HL-60/S4 treated with retinoic acid at 250 ng/mL for 4 days and 3 days (cell line): ENCODE measurements around the gene FRS3.
"Not testable (repeated sequence)": the region's sequence is repeated elsewhere in the genome, so short reads cannot be mapped to it uniquely, and the experiment has no call there.

Source experiments
- in situ Hi-C: fragments of 300-500 bp; cut with MboI; formaldehyde crosslinking; loops from 2 replicates; pipeline ENCODE4 v1.7.0; 2022; ENCODE audit warnings: low sequenced_read_pairs

Gene FRS3, protein sequence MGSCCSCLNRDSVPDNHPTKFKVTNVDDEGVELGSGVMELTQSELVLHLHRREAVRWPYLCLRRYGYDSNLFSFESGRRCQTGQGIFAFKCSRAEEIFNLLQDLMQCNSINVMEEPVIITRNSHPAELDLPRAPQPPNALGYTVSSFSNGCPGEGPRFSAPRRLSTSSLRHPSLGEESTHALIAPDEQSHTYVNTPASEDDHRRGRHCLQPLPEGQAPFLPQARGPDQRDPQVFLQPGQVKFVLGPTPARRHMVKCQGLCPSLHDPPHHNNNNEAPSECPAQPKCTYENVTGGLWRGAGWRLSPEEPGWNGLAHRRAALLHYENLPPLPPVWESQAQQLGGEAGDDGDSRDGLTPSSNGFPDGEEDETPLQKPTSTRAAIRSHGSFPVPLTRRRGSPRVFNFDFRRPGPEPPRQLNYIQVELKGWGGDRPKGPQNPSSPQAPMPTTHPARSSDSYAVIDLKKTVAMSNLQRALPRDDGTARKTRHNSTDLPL

DNA sequence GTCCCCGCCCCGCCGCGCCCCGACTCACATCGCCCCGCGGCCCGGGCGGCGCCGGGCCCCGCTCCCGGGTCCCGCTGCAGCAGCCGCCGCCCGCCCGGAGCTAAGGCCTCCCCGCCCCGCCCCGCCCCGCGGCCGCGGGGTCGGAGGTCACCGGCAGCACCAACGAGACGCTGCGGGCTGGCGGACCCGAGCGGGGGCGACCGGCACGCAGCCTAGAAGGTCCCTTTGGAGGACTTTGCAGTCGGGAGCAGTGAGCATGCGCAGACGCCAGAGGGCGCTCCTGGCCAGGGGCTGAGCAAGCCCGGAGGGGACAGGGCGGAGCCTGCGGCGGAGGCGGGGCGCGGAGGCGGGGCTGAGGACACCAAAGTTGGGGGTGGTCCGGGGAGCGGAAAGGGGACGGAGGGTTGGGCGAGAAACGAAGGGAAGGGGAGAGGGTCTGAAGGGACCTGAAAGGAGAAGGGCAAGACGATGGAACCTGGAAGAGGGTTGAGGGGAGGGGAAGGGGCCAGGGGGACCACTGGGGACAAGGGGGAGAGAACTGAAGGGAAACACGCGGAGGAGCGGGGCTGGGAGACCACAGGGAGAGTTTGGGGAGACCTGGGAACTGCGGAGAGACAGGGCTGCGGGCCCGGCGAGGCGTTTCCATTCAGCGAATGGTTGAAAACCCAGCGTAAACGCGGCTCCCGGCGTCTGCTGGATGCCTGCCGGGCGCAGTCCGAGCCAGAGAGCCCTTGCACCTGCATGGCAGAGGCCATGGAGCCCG is at the start of gene FRS3:
Gene FRS3 (minus strand): TSS at position 113 of the 763 bp plus-strand sequence. CDS start 2,913 bp downstream, outside the sequence.
- in situ Hi-C loops, result loop anchor here (10.0 kb wide), 1 partner anchor 265 kb away; no protein-coding TSS in a partner anchor

DNA sequence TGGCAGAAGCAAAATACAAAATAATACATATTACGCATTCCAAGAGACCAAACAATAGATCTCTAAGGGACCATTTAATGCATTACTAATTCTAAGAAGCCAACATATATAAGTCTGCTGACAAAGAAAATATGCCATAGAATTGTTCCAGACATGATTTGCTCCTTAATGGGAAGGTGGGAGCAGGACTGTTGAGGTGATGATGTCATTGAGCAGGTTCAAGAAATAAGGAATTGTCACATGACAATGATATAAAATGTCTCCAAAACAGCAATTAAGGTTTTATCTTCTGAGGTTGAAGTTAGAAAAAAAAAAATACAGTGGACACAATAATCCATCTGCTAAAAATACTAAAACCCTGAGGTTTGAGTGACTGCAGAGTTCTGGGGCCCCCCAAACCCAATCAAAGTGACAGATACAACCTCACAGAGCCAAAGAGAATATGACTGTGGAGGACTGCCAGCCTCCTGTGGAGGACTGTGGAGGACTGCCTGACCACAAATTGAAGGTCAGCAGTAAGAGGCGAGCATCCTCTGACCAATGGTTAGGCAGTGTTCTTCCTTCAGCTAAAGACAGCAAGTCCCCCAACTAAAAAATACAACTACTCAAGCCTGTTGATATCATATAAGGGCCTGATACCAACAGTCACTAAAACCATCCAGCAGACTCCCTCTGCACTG is 46.8 kb upstream of the FRS3 start:
- in situ Hi-C loops, result no loop called here

DNA sequence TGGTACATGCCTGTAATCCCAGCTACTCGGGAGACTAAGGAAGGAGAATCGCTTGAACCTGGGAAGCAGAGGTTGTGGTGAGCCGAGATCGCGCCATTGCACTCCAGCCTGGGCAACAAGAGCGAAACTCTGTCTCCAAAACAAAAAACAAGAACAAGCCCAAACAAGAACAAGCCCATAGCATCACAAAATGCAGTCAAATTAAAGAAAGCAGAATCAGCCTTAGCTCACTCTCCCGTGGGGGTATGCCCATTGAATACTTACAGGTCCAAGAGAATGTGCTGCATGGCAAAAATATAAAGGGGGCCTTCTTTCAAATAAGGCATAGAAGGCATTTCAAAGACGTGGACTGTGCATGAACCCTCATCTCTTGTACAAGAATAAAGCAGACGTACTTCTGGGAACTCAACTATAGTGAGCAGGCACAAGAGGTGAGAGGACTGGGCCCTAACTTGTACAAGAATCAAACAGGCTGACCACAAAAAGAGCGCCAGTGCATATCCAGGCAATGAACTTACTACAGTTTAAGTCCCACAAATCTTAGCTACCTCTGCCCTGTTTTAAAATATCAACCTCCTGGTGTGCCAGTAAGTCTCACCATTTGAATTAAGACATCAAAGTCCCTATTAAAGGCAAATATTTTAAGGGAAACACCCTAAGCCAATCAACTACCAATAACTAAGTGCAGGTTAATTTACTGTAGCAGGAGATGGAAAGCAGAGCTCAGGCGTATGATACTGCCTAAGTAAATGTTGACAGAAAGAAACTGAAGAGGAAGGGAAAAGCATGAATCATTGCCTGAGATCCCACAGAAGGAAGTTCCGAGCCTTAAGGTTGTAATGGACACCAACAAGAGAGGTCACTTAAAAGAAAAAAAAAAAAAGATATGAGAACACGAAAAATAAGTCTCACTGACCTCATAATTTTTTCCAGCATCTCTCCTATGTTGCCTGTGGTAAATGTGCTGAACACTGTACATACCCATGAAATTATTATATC is 45.2 kb upstream of the FRS3 start:
- in situ Hi-C loops, result no loop called here

DNA sequence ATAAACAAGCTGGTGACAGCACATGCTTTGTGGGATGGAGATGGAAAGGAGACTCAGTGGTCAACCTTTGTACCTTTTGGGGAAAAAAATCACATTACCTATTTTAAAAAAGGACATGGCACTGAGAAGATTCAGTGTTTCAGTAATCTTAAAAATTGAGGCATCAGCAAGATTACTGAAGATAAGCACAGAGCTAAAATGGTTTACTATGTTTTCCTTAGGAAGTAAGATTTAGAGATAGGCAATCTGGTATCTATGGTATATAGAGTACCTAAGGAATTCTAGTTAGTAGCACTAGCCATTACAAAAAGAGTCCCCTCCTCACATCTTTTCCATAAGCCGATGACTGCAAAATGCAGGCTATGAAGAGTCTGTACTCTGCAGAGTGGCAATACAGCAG is 43.5 kb upstream of the FRS3 start:
- in situ Hi-C loops, result no loop called here

DNA sequence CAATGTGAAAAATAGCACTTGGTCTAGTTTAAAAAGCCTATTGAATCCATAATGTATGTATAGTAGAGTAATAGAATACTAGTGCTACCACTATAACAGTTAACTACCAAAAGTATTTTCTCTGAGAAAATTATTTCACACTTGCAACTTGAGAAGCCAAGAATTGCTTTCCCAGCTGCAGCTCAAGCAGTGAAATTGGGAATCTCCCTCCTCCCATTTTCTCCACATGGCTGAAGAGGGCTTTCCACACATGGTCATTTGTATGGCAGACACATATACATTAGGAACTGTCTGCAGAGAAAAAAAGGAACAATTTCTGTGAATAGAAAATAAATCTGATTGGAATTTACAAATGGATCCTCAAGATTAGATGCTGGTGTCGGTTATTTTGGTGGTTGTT is 42.3 kb upstream of the FRS3 start:
- in situ Hi-C loops, result no loop called here

DNA sequence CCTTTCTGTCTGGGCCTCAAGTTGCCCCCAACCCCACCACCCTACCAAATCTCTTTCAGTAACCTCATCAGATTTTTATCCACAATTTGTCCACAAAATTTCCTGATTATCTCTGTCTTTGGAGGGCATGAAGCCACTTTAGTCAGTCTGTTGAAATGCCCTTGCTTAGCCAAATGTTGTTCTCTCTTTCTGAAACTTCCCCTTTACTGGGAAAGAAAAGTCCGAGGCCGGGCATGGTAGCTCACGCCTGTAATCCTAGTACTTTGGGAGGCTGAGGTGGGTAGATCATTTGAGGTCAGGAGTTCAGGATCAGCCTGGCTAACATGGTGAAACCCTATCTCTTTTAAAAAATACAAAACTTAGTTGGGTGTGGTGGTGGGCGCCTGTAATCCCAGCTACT is 41.6 kb upstream of the FRS3 start:
- in situ Hi-C loops, result no loop called here

DNA sequence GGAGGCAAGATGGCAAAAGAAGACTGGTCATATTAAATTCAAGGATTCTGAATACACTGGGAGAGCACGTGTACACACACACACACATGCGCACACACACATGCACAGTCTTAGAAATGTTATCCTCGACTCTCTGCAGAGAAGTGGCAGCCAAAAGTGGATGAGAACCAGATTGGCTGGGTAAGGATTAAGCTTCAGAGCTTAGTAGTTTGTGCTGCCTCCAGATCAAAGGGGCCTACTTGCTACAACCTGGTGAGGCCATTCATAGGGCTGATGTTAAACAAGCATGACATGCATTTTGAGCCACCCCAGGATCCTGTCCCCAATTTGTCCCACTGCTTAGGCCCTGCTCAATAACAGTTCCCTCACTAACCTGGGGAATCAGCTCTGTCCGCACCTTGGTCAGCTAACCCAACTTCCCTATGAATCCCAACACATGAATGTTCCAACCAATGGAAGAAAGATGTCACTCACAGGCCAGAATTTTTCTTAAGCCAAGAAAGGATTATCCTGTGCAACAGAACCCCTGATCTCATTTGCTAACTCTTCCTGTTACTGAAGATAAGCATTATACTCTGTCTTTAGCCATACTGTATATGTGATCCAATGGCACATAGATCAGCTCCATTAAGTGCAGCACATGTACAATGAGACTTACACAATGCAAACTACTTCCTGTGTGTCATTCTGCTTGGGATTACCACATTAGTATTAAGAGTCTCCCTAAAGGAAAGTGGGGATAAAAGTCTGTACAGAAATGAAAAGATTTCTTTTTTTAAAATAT is 38.8 kb upstream of the FRS3 start:
- in situ Hi-C loops, result no loop called here

DNA sequence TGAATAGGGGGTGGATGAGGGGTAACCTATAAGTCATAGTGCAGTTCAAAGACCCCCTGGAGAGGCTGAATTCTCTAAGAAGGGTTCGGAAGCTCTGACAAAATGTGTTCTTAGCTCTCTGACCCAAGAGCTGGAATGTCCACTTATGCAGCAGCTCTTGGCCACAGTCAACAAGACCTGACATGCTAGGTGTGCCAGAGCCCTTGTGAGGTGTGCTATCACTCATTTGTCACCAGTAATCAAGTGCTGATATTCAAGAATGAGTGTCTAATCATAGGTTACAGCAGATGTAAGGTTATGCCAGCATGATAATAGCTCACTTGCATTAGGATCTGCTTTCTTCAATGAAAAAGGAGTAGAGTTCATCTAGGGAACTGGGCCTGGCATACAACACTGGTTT is 35.9 kb upstream of the FRS3 start:
- in situ Hi-C loops, result no loop called here

DNA sequence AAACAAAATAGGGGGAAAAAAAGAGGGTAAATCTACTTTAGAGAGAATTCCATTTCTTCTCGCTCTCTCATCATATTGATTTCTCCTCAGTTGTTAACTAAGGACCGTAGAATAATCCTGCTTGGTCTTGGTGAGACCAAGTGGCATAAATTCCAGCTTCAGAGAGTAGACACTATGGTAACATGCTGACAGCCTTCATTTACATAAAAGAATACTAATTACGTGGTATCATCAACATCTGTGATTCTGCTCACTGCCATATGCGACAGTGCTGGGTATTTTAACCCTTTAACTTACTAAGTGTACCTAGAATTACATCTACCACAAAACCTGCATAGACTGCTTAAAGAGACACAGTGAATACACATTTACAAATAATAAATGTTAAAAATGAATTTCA is 34.9 kb upstream of the FRS3 start:
- in situ Hi-C loops, result no loop called here

DNA sequence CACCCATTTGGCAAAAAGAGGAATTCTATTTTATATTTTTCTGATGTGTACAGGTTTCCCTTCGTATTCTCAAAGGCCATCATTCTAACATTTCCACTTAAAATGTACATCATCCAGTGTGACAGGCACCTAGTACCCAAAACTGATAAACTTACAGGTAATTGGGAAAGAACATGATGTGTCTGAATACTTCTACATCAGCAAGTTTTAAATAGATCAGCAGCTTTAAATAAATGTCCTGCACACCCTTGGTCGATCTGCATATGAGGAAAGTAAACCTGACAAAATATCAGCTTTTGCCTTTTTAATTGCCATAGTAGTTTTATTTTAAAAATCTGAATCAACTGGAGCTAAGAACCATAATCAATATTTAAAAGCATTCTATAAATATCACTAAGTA is 34.3 kb upstream of the FRS3 start:
- in situ Hi-C loops, result no loop called here

DNA sequence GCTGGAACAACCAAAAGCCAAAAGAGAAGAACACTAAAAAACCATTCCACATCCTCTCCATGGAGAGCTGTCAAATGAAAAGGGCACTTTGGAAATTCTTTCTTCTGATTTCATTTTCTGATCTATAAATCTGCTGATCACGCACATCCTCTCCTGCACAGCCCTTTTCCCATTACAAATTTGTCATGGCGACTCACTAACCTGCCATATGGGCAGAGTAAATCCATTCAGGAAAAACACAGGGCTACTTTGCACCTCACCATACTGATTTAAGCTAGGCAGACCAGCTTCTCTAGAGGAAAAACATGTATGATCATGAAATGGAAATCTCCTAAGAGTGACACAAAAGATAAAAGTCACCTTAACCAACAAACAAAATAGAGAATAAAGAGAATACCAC is 33.8 kb upstream of the FRS3 start:
- in situ Hi-C loops, result no loop called here

DNA sequence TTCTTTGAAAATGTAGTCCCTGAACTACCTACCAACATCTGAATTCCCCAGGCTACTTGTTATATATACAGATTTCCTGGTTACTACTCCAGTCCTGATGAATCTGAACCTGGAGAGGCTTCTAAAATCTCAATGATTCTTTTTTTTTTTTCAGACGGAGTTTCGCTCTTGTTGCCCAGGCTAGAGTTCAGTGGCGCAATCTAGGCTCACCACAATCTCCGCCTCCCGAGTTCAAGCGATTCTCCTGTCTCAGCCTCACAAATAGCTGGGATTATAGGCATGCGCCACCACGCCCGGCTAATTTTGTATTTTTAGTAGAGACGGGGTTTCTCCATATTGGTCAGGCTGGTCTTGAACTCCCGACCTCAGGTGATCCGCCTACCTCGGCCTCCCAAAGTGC is 32.2 kb upstream of the FRS3 start:
- in situ Hi-C loops, result not testable (repeated sequence)

DNA sequence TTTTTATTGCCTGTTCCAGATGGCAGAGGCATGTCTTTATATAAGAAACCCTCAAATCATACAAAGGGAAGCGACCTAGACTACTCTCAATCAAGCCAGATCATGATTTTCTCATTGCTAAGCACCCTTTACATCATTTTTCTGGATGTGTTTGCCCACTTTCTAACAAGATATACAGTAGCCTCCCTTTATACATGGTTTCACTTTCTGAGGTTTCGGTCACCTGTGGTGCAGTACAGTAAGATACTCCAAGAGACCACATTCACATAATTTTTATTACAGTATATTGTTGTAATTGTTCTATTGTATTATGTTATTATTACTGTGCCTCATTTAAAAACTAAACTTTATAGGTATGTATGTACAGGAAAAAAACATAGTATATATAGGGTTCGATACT is 31.4 kb upstream of the FRS3 start:
- in situ Hi-C loops, result no loop called here

DNA sequence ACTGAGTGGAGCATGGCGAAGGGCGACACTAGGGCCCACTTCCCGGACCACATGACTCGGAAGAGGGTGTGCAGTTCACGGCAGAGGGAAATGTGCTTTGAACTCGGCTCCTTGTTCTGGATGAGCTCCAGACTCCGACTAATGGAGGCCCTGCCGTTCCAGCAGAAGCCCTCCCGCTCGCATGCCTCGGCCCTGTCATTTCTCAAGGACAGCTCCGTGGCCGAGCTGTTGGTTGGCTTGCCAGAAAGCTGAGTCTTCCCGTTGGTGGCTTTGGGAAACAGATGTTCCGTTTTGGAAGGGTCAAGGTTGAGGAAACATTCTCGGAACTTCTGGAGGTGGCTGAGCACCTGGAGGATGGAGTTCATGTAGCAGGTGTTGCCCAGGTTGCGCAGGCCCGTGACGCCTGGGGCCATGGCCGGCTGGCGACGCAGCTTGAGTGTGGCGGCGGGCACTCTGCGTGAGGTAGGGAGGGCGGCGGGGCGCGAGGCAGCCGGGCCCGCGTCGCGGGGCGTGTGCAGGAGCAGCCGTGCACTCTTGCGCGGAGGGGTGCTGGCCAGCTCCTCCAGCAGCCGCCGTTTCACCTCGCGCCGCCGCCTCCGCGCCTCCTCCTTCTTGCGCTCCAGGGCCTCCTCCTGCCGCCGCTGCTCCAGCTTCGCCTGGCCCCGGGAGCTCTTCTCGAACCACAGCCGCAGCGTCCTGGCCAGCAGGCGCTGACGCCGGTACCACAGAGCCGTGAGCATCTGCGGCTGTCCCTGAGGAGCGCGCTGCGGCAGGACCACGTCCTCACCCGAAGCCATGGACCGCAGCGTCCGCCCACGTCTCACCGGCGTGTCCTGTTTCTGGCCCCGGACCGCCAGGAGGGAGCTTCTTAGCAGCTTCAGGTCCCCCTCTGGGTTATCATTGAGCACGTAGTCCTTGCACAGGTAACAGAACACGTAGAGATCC is 26.4 kb upstream of the FRS3 start:
- in situ Hi-C loops, result no loop called here

DNA sequence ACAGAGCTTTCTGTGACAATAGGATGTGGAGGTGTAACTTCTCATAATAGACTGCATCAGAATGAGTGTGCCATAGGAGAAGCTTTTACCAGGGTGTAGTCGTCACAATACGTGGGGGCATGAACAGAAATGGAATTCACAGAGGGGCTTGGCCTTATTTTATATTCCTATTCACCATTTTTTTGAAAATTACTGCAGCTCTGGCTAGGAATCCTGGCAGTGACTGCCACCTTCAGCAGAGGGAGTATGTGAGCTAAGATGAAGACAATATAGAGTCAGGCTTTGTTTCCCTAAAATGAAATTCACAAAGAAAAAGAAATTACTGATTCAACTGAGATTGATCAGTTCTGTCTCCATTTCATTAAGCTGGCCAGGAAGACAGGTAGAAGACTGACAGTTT is 21.7 kb upstream of the FRS3 start:
- in situ Hi-C loops, result no loop called here

DNA sequence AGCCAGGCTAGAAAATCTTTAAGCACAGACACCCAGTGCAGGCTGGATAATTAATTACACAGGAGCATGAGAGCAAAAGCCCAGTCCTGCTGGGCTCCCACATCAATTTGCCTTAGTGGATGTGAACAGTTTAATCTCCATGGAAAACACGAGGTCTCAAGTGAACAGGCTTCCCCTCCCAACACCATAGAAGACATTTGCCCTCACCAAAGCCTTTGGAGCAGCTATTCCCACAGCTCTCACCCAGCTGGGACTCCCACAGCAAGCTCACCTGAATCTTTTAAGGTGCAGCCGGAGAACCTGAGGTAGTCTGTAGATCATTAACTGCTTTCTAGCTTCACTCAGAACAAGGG is 19.8 kb upstream of the FRS3 start:
- in situ Hi-C loops, result no loop called here

DNA sequence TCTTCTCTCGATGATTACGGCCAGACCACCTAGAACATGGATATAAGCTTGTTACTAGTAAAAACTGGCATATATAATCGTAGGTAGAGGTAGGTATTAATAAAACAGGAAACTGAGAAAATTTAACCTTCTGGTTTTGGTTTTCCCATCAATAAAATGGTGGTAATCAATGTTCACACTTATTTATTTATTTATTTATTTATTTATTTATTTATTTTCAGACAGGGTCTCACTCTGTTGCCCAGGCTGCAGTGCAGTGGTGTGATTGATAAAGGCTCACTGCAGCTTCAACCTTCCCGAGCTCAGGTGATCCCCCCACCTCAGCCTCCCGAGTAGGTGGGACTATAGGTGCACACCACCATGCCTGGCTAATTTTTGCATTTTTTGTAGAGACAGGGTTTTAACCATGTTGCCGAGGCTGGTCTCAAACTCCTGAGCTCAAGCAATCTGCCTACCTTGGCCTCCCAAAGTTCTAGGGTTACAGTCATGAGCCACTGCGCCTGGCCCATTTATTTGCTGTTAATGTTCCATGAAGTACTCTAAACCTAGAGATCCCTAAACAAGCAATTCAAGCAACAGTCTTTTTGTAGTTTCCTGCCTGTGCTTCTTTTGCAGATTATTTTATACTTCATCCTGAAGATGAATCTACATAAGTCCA is 19.3 kb upstream of the FRS3 start:
- in situ Hi-C loops, result no loop called here

DNA sequence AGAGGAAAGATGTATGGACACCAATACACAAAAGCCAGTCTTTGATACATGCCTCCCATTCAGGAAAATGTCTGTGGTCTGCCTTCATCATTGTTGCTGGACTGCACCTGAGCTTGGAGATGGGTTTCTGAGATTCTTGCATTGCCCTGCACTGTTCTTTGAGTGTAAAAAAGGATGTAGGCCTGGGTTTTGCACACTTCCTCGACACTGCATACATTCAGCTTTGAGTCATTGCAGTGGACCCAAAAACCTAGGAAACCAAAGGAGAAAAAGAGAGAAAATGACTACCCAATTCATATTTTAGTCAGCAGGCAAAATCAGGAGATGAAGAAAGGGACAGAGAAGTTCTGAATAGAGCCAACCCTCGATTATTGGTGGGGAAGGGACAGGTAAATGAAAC is 16.8 kb upstream of the FRS3 start:
- in situ Hi-C loops, result no loop called here
